Ovary (tissue), 9 donors: ENCODE data around the gene RFX4. TPM values are rescaled to one million over a fixed set of nuclear protein-coding genes. Genes with fewer than 3 reads are reported as not detected.
"Not testable (repeated sequence)": the region's sequence is repeated elsewhere in the genome, so short reads cannot be mapped to it uniquely, and the experiment has no call there.

Experiments
- DNase-seq, 5 donors: peaks; one replicate each; pipeline ENCODE4 v3.0.0-alpha.2; 2019 to 2020
- H3K27ac ChIP-seq, 2 donors: fragments of 200-600 bp; one replicate each; pipeline versions ENCODE4 v1.5.1 to v1.8.0; 2019 to 2022
- H3K27me3 ChIP-seq: fragments of 200-600 bp; one replicate; pipeline ENCODE4 v1.8.0; 2022
- H3K36me3 ChIP-seq: fragments of 200-600 bp; sonication (generic); one replicate; pipeline ENCODE4 v1.5.1; 2019
- H3K4me1 ChIP-seq: one replicate; pipeline ENCODE4 v1.8.1; 2013; ENCODE audit warnings: mild to moderate bottlenecking, moderate library complexity; ENCODE audit not compliant: insufficient read depth
- H3K4me3 ChIP-seq: fragments of 200-600 bp; sonication (generic); one replicate; pipeline ENCODE4 v1.5.1; 2017
- H3K9me3 ChIP-seq, 2 donors: fragments of 200-600 bp in 1 of 2; sonication (generic) in 1 of 2; one replicate each; pipeline versions ENCODE4 v1.5.1 to v1.8.1; 2013 to 2019; ENCODE audit warnings: mild to moderate bottlenecking in 1 of 2, moderate library complexity in 1 of 2
- EP300 ChIP-seq: sonication (generic); formaldehyde crosslinking; IDR thresholded peaks from one replicate; pipeline ENCODE4 v1.6.1; 2017; ENCODE audit warnings: antibody characterized with exemption
- POLR2A ChIP-seq: fragments of 450-650 bp; IDR thresholded peaks from one replicate; pipeline ENCODE4 v1.6.1; 2017; ENCODE audit warnings: antibody characterized with exemption, mild to moderate bottlenecking, moderate library complexity
- WGBS, 3 donors: extraction: QIAGEN DNeasy Blood & Tissue Kit in 1 of 3; methylation state at CpG; one replicate each; pipeline versions ENCODE4 v1.1.5 to v1.1.7; 2013 to 2017; 5-methylcytosine and 5-hydroxymethylcytosine counted together
- intact Hi-C, 4 donors: fragments of 100-400 bp; cut with DNase I; formaldehyde crosslinking; loops; one replicate each; pipeline versions ENCODE4 v1.11.0 to v1.15.1; 2022 to 2023
- polyA plus RNA-seq, 2 donors: library from polyadenylated mRNA; stranded (reverse); fragments of 200-250 nt in 1 of 2; fragments of 350-450 nt in 1 of 2; fragmentation: Illumina TruSeq in 1 of 2; extraction: RNeasy Lipid Tissue Mini Kit (QIAGEN cat#74804) in 1 of 2; gene quantifications; one replicate each; pipeline ENCODE4 v1.2.3, GENCODE V29; 2013 to 2014
- total RNA-seq, 7 donors: library from RNA; depleted of rRNA in 2 of 7; stranded (reverse); fragments of >200 nt in 2 of 7; fragmentation: NEBNext Ultra II Directional in 3 of 7; extraction: Animal tissue kit (Norgen Biotek cat#: 25700) in 3 of 7; gene quantifications; one replicate each; pipeline versions ENCODE4 v1.1.0 to v1.2.4, GENCODE V29; 2016 to 2023
- TF ChIP-seq, protein P1 (sequence below), 3 donors: fragments of 450-650 bp in 2 of 3; fragments of 200-600 bp in 1 of 3; IDR thresholded peaks; one replicate each; pipeline versions ENCODE4 v1.5.1 to v1.8.0; 2016 to 2022; ENCODE audit warnings: antibody characterized with exemption in 3 of 3, mild to moderate bottlenecking in 1 of 3
- donor health status: DM: no; HTN: no; CAD: no; lungs with moderate emphysema.
- donor health status: DM: no; HTN: no; CAD: no.
- donor health status: Bipolar disorder and iron deficiency.
- donor health status: DM: yes; HTN: yes; CAD: no.
- donor health status: DM: no; HTN: no; CAD: no.
- donor health status: DM: yes; HTN: yes; CAD: no.

The RFX4 gene
- total and polyA plus RNA-seq, 9 donors, result 0.30 TPM; not detected in 8

DNA sequence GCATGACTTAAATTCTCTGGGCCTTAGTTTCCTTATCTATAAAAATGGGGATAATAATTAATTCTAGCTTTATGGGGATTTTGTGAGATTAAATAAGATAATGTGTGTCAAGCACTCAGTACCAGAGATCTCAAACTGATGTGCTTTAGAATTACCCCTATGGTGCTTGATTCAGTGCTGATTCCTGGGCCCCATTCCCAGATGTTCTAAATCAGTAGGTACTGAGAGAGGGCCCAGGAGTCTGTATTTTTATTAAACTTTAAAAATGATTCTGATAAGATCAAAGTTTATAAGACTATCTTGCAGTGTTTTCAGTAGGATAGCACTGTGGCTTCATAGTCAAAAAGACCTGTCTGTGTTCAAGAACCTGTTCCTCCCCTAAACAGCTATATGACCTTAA, 102.6 kb downstream of the RFX4 start:
- intact Hi-C loops, result no loop called here
- H3K4me1 ChIP-seq, result no peaks in the 10 kb centered on the region
- no peak overlapping the region for H3K27ac ChIP-seq
- DNase-seq, result no peak
- H3K27me3 ChIP-seq, result no peaks in the 10 kb centered on the region
- H3K4me3 ChIP-seq, result no peak overlapping the region
- H3K9me3 ChIP-seq, result no peaks in the 10 kb centered on the region
- H3K36me3 ChIP-seq, result no peaks in the 10 kb centered on the region
- TF ChIP-seq EP300 (no peak), POLR2A (no peak)
- TF ChIP-seq, protein P1, sequence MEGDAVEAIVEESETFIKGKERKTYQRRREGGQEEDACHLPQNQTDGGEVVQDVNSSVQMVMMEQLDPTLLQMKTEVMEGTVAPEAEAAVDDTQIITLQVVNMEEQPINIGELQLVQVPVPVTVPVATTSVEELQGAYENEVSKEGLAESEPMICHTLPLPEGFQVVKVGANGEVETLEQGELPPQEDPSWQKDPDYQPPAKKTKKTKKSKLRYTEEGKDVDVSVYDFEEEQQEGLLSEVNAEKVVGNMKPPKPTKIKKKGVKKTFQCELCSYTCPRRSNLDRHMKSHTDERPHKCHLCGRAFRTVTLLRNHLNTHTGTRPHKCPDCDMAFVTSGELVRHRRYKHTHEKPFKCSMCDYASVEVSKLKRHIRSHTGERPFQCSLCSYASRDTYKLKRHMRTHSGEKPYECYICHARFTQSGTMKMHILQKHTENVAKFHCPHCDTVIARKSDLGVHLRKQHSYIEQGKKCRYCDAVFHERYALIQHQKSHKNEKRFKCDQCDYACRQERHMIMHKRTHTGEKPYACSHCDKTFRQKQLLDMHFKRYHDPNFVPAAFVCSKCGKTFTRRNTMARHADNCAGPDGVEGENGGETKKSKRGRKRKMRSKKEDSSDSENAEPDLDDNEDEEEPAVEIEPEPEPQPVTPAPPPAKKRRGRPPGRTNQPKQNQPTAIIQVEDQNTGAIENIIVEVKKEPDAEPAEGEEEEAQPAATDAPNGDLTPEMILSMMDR (IDR thresholded peaks at IDR 0.05), result no peak

DNA sequence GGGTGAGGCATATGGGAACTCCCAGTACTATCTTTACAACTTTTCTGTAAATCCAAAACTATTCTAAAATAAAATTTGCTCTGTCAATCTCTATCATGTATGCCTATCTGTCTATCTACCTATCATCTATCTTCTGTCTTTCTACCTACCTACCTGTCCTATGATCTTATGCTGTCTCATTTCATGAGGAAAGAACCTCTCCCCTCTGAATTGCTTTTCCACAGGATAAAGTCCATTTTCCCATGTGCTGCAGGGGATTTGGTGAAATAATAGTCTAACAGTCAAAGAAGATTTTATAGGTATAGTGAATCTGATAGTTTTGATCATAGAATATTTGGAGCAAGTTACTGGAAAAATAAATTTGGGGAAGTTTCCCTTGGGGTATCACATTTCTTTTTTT, 104.9 kb downstream of the RFX4 start:
- Histone ChIP-seq H3K27me3 (no peaks in the 10 kb centered on the region), H3K4me3 (no peak overlapping the region)

DNA sequence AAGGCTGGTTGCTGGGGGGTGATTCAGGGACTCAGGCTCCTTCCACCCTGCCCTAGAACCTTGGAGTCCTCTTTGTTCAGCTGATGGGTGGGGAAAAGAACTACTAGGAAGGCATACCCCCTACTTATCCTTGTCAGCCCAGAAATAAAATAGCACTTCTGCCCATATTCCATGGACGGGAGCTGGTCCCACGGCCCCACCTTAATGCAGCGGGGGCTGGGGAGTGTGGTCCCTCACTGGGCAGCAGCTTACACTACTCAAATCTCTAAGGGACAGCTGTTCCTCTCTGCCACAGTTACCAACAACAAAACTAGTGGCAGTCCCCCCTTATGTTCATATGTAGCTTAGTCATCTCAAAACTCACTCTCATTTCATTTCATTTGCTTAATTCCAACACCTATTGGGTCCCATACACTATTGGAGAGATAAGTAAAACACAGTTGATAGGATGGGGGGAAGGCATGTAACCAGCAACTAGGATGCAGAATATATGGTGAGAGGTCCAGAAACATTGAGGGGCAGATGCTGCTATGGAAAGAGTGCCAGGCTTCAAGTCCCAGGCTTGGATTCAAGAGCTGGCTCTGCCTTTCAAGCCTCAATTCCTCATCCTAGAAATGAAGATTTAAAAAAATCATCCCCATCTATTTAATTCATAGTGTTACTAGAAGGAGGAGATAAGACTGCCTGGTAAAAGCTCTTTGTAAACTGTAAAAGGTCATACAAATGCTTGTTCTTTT, 107.9 kb downstream of the RFX4 start:
- intact Hi-C loops, result no loop called here
- TF ChIP-seq POLR2A (no peak), EP300 (no peak)
- TF ChIP-seq, protein P1 (IDR thresholded peaks at IDR 0.05), result no peak
- no peaks in the 10 kb centered on the region for H3K9me3 ChIP-seq
- H3K27me3 ChIP-seq, result no peaks in the 10 kb centered on the region
- no peaks in the 10 kb centered on the region for H3K4me1 ChIP-seq
- WGBS, 3 donors, result 88 to 94% (median 91%) methylated on average over 3 of the region's 3 CpGs
- no peak for DNase-seq
- H3K27ac ChIP-seq, result no peak overlapping the region
- no peaks in the 10 kb centered on the region for H3K36me3 ChIP-seq
- no peak overlapping the region for H3K4me3 ChIP-seq

More for the DNA sequence above, 104.9 kb downstream of the RFX4 start:
- intact Hi-C loops, result no loop called here
- no peaks in the 10 kb centered on the region for H3K4me1 ChIP-seq
- DNase-seq, result no peak
- no peaks in the 10 kb centered on the region for H3K36me3 ChIP-seq
- H3K9me3 ChIP-seq, result no peaks in the 10 kb centered on the region
- TF ChIP-seq POLR2A (no peak), EP300 (no peak)
- TF ChIP-seq, protein P1 (IDR thresholded peaks at IDR 0.05), result no peak
- H3K27ac ChIP-seq, result no peak overlapping the region

DNA sequence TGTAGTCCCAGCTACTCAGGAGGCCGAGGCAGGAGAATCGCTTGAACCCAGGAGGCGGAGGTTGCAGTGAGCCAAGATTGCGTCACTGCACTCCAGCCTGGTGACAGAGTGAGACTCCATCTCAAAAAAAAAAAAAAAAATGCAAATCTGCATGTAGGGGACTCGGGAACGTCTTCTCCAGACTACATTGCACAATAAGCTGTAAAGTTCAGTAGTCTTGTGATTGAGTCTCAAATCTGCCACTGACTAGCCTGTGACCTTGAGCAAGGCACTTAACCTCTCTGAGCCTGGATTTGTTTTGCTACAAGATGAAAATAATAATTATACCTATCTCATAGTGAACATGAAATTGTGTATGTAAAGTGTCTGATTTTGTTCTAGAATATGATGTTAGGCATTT, 109.2 kb downstream of the RFX4 start:
- H3K4me1 ChIP-seq, H3K4me3 ChIP-seq, H3K36me3 ChIP-seq, DNase-seq, H3K9me3 ChIP-seq, H3K27me3 ChIP-seq, intact Hi-C loops, H3K27ac ChIP-seq: not testable (repeated sequence)
- WGBS, 3 donors, result 84 to 92% (median 86%) methylated on average over 6 of the region's 6 CpGs

DNA sequence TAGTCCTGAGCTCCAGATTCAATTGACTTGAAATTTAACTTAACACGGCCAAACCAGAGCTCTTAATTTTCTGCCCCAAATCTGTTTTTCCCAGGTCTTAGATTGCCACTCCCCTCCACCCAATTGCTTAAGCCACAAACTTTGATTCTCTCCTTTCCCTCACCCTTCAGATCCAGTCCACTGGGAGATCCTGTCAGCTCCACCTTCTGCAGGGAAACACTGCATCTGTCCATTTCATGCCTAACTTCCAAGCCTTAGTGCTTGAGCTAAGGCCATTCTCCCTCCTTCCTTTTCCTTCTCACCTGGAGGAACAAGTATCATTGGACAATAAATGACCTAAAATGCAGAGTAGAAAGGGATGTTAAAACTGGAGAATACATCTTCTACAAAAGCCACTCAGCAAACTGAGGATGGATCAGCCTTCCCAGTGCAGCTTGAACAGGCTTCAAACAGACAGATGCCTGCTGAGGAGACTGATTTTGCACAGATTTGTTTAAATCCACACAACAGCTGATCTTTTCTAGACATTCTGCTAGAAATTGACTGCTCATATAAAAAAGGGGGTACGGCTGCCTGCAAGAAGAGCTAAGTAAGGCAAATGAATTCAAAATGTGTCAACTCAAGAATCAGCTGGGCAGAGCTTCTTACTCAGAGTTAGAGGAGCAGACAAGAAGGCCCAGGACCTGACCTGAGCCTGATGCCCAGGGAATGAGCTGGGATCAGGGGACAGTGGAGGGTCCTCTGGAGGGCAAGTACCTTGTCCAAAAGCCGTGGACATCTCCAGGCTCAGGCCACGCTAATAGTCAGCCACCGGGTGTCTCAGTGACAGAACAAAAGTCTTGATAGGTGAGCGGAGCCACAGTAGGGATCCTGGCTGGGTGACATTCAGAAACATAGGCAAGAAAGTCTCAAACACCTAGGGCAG, 110.4 kb downstream of the RFX4 start:
- Histone ChIP-seq H3K27me3 (no peaks in the 10 kb centered on the region), H3K4me3 (no peak overlapping the region), H3K4me1 (no peaks in the 10 kb centered on the region), H3K9me3 (no peaks in the 10 kb centered on the region), H3K36me3 (no peaks in the 10 kb centered on the region), H3K27ac (no peak overlapping the region)
- 82 to 90% (median 87%) methylated on average over 6 of the region's 6 CpGs for WGBS, 3 donors
- DNase-seq, result no peak
- TF ChIP-seq EP300 (no peak), POLR2A (no peak)
- TF ChIP-seq, protein P1 (IDR thresholded peaks at IDR 0.05), result no peak
- intact Hi-C loops, result no loop called here
